Stomach (tissue), 9 donors: ENCODE data around the gene ZNF316. TPM values are rescaled to one million over a fixed set of nuclear protein-coding genes. Genes with fewer than 3 reads are reported as not detected.
A peak's percentile ranks its signal among the peaks of the same experiment; 100 is the strongest.

ENCODE experiments used
- DNase-seq, 2 donors: peaks; one replicate each; pipeline versions ENCODE4 v3.0.0 to v3.0.0-alpha.2; 2013 to 2019
- H3K27ac ChIP-seq, 5 donors: fragments of 200-600 bp in 4 of 5; sonication (generic) in 4 of 5; one replicate each; pipeline ENCODE4 v1.5.1; 2013 to 2019; ENCODE audit warnings: mild to moderate bottlenecking in 1 of 5, moderate library complexity in 1 of 5
- H3K27me3 ChIP-seq, 3 donors: fragments of 200-600 bp; sonication (generic); one replicate each; pipeline ENCODE4 v1.5.1; 2017 to 2019; ENCODE audit warnings: mixed run types in 1 of 3
- H3K36me3 ChIP-seq, 4 donors: fragments of 200-600 bp; sonication (generic); 1 replicate in 3 of 4; 2 replicates in 1 of 4; pipeline ENCODE4 v1.5.1; 2016 to 2019
- H3K4me1 ChIP-seq, 4 donors: fragments of 200-600 bp; sonication (generic); one replicate each; pipeline ENCODE4 v1.5.1; 2016 to 2019
- H3K4me3 ChIP-seq, 4 donors: fragments of 200-600 bp; sonication (generic) in 3 of 4; one replicate each; pipeline ENCODE4 v1.5.1; 2016 to 2019; ENCODE audit warnings: mild to moderate bottlenecking in 1 of 4
- H3K9me3 ChIP-seq, 4 donors: fragments of 200-600 bp; sonication (generic); one replicate each; pipeline ENCODE4 v1.5.1; 2016 to 2019
- EP300 ChIP-seq: sonication (generic); formaldehyde crosslinking; IDR thresholded peaks from one replicate; pipeline ENCODE4 v1.6.1; 2017; ENCODE audit warnings: antibody characterized with exemption
- POLR2A ChIP-seq, 4 donors: fragments of 450-650 bp; IDR thresholded peaks; one replicate each; pipeline ENCODE4 v1.6.1; 2016; ENCODE audit warnings: antibody characterized with exemption in 4 of 4, control low read depth in 2 of 4, mild to moderate bottlenecking in 1 of 4, moderate library complexity in 1 of 4
- POLR2AphosphoS5 ChIP-seq, 3 donors: sonication (generic); formaldehyde crosslinking; IDR thresholded peaks; one replicate each; pipeline ENCODE4 v1.6.1; 2016; ENCODE audit warnings: antibody characterized with exemption in 3 of 3
- WGBS, 5 donors: extraction: QIAGEN DNeasy Blood & Tissue Kit in 3 of 5; methylation state at CpG; one replicate each; pipeline versions ENCODE4 v1.1.5 to v1.1.7; 2013 to 2018; 5-methylcytosine and 5-hydroxymethylcytosine counted together
- intact Hi-C: fragments of 100-400 bp; cut with DNase I; formaldehyde crosslinking; loops from one replicate; pipeline ENCODE4 v1.15.1; 2023; ENCODE audit warnings: low total_unique reads
- polyA plus RNA-seq, 3 donors: library from polyadenylated mRNA; stranded (reverse); fragments of 200-250 nt; gene quantifications; one replicate each; pipeline ENCODE4 v1.2.3, GENCODE V29; 2013
- total RNA-seq, 5 donors: library from RNA; depleted of rRNA; stranded (reverse); fragments of >200 nt; gene quantifications; one replicate each; pipeline versions ENCODE4 v1.1.0 to v1.2.3, GENCODE V29; 2014 to 2016
- TF ChIP-seq, protein P1 (sequence below), 7 experiments: fragments of 450-650 bp in 4 of 7; fragments of 200-600 bp in 3 of 7; sonication (generic) in 3 of 7; IDR thresholded peaks; one replicate each; pipeline ENCODE4 v1.5.1; 2016 to 2019; ENCODE audit warnings: antibody characterized with exemption in 7 of 7, control low read depth in 2 of 7, mild to moderate bottlenecking in 1 of 7
- donor health status: healthy with polysubstance abuse.
- donor health status: Bipolar disorder and iron deficiency.
- donor health status: healthy.

The ZNF316 gene
- total and polyA plus RNA-seq, 8 donors = 7.2 to 62.6 (median 13.7) TPM

DNA sequence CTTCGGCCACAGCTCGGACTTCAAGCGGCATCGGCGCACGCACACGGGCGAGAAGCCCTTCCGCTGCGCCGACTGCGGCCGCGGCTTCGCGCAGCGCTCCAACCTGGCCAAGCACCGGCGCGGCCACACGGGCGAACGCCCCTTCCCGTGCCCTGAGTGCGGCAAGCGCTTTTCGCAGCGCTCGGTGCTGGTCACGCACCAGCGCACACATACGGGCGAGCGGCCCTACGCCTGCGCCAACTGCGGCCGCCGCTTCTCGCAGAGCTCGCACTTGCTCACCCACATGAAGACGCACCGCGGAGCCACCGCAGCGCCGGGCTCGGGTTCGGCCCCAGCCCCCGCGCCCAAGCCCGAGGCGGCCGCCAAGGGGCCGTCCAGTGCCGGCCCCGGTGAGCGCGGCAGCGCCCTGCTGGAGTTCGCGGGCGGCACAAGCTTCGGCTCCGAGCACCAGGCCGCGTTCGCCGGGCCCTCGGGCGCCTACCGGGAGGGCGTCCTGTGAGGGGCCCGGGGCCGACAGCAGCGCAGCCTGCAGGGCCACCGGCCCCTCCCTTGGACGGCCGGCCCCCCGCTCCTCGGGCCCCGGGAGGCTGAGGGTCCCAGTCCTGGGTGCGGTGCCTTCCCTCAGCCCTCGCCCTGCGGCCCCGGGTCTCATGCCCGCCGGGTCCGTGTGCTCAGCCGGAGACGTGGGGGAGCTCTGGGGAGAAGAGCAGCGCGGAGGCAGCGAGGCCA lies 17.2 kb downstream of the ZNF316 start:
- H3K36me3 ChIP-seq = peaks cover 48 to 71% (median 67%) of the 10 kb centered on the region in 4 donors
- TF ChIP-seq, protein P1, sequence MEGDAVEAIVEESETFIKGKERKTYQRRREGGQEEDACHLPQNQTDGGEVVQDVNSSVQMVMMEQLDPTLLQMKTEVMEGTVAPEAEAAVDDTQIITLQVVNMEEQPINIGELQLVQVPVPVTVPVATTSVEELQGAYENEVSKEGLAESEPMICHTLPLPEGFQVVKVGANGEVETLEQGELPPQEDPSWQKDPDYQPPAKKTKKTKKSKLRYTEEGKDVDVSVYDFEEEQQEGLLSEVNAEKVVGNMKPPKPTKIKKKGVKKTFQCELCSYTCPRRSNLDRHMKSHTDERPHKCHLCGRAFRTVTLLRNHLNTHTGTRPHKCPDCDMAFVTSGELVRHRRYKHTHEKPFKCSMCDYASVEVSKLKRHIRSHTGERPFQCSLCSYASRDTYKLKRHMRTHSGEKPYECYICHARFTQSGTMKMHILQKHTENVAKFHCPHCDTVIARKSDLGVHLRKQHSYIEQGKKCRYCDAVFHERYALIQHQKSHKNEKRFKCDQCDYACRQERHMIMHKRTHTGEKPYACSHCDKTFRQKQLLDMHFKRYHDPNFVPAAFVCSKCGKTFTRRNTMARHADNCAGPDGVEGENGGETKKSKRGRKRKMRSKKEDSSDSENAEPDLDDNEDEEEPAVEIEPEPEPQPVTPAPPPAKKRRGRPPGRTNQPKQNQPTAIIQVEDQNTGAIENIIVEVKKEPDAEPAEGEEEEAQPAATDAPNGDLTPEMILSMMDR (IDR thresholded peaks at IDR 0.05) = no peak
- TF ChIP-seq POLR2AphosphoS5 (IDR thresholded peaks at IDR 0.05) (no peak), EP300 (no peak), POLR2A (IDR thresholded peaks at IDR 0.05) (no peak)
- H3K27ac ChIP-seq = no peak overlapping the region
- H3K4me1 ChIP-seq = peaks cover 0 to 10% (median under 1%) of the 10 kb centered on the region in 4 donors
- no peak for DNase-seq
- H3K27me3 ChIP-seq = no peaks in the 10 kb centered on the region
- 93 to 98% (median 96%) methylated on average over 54 to 94 of the region's 94 CpGs for WGBS, 5 donors
- H3K9me3 ChIP-seq = peaks cover 0 to 15% (median 7%) of the 10 kb centered on the region in 4 donors
- H3K4me3 ChIP-seq = no peak overlapping the region
- intact Hi-C loops = no loop called here

DNA sequence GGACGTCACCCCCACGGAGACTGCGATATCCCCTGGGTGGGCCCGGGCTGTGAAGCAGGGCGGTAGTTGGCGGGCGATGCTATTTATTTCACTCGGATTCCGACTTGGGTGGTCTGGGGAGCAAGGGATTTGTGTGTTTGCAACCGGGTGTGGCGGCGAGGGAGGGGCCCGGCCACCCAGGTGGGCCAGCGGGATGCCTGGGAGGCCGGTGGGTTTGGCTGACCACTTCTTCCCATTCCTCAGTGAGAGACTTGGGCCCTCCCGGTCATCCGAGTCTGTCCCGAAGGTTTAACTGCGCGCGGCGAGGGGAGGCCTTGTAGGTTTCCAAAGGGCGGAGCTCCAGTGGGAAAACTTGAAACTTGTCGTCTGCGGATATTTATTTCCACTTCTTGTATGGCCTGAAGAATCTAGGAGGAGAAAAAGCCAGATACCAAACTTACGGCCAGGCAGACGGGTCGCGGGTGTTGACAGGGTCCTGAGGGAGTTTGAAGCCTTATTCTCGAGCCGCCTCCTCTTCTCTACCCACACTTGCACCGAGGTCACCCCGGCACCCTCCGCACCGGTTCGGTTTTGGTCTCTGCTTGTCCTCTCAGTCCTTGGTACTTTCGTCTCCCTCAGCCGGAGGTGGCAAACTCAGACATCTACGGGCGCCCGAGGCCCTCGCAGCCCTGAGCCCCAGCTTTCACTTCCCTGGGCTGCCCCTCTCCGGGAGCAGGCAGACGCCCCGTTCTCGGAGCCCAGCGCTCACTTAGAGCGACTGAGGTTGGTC lies 17.9 kb downstream of the ZNF316 start:
- Histone ChIP-seq H3K36me3 (peaks cover 40 to 63% (median 60%) of the 10 kb centered on the region in 4 donors), H3K4me3 (no peak overlapping the region), H3K27me3 (no peaks in the 10 kb centered on the region), H3K4me1 (peaks cover 0 to 12% (median 1%) of the 10 kb centered on the region in 4 donors), H3K9me3 (peaks cover 0 to 15% (median 7%) of the 10 kb centered on the region in 4 donors), H3K27ac (no peak overlapping the region)
- no peak for DNase-seq
- WGBS, 5 donors = 92 to 96% (median 96%) methylated on average over 40 to 48 of the region's 48 CpGs
- TF ChIP-seq EP300 (no peak), POLR2A (IDR thresholded peaks at IDR 0.05) (no peak), POLR2AphosphoS5 (IDR thresholded peaks at IDR 0.05) (no peak)
- TF ChIP-seq, protein P1 (IDR thresholded peaks at IDR 0.05) = no peak
- intact Hi-C loops = no loop called here

DNA sequence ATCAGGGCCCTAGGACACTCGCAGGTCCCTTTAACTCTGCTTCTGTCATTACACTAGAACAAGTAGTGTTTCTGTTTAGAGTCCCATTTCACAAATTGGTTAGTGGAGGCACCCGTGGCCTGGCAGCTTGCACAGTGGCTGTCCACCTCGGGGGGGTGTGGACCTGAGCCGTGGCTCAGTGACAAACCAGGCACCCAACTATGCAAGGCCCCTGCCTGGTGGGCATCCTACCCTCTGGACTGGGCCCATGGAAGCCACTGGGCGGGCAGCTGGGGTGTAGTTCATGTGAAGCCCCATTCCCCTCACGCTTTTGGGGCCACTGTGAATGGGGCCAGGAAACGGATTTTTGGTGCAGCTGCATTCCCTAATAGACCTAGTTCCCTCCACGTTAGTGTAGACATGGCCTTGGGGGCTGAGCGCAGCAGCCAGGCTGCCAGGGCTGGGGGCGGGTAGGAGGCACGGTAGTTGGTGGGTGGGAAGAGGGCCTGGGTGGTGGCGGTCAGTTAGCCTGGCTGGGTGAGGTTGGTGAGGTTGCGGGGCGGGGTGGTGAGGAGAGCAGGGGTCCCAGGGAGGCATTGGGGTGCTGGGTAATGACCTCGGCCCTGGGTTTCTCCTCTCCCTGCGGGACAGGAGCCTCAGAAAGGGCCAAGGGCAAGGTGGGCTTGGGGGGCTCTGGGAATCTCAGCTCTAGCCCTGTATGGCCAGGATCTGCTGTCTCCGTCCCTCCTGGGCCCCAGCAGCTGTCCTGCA lies 18.7 kb downstream of the ZNF316 start:
- no peak for TF ChIP-seq POLR2A (IDR thresholded peaks at IDR 0.05)
- Histone ChIP-seq H3K27ac (no peak overlapping the region), H3K27me3 (no peaks in the 10 kb centered on the region), H3K4me3 (no peak overlapping the region), H3K36me3 (peaks cover 36 to 56% (median 52%) of the 10 kb centered on the region in 4 donors), H3K9me3 (peaks cover 0 to 15% (median 7%) of the 10 kb centered on the region in 4 donors), H3K4me1 (peaks cover 0 to 12% (median 1%) of the 10 kb centered on the region in 4 donors)
- peak in 1 of 2 donors; percentile 16 for DNase-seq
- WGBS, 5 donors = 95 to 97% (median 96%) methylated on average over 12 to 17 of the region's 17 CpGs
- intact Hi-C loops = no loop called here

DNA sequence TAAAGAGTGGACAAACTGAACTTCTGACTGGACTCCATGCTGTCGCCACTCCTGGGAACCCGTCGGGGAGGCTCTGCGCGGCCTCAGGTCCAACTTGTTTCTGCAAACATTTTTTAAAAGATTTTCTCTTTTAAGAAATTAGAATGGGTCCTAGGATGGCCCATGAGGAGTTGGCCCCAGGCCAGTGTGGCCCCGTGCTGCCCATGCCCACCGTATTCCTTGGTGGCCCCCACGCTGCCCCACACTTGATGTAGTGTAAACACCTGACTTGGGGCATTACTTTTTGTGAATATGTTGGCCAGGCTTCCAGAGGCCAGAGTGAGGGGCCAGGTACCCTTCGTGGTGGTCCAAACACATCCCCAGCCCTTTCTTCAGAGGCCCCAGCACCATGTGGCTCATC lies 19.3 kb downstream of the ZNF316 start:
- no peak for DNase-seq
- intact Hi-C loops = no loop called here
- H3K9me3 ChIP-seq = peaks cover 0 to 14% (median 7%) of the 10 kb centered on the region in 4 donors
- no peaks in the 10 kb centered on the region for H3K27me3 ChIP-seq
- TF ChIP-seq, protein P1 (IDR thresholded peaks at IDR 0.05) = no peak
- TF ChIP-seq POLR2A (IDR thresholded peaks at IDR 0.05) (no peak), EP300 (no peak), POLR2AphosphoS5 (IDR thresholded peaks at IDR 0.05) (no peak)
- no peak overlapping the region for H3K4me3 ChIP-seq
- WGBS, 5 donors = 95 to 97% (median 96%) methylated on average over 9 of the region's 9 CpGs
- peaks cover 0 to 12% (median 1%) of the 10 kb centered on the region in 4 donors for H3K4me1 ChIP-seq
- H3K36me3 ChIP-seq = peaks cover 32 to 50% (median 46%) of the 10 kb centered on the region in 4 donors
- H3K27ac ChIP-seq = no peak overlapping the region
